ENCODE results near the gene PCP4L1.

GRCh38 chr1:161260376-161261260 lies 2.1 kb downstream of the PCP4L1 start:
- TF ChIP-seq, protein P1, sequence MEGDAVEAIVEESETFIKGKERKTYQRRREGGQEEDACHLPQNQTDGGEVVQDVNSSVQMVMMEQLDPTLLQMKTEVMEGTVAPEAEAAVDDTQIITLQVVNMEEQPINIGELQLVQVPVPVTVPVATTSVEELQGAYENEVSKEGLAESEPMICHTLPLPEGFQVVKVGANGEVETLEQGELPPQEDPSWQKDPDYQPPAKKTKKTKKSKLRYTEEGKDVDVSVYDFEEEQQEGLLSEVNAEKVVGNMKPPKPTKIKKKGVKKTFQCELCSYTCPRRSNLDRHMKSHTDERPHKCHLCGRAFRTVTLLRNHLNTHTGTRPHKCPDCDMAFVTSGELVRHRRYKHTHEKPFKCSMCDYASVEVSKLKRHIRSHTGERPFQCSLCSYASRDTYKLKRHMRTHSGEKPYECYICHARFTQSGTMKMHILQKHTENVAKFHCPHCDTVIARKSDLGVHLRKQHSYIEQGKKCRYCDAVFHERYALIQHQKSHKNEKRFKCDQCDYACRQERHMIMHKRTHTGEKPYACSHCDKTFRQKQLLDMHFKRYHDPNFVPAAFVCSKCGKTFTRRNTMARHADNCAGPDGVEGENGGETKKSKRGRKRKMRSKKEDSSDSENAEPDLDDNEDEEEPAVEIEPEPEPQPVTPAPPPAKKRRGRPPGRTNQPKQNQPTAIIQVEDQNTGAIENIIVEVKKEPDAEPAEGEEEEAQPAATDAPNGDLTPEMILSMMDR (IDR thresholded peaks at IDR 0.05; ENCODE audit: low read length): no peak
- TF ChIP-seq EZH2 (optimal IDR thresholded peaks at IDR 0.05; ENCODE audit: low read depth, low read length): no peak

Measured in MM.1S (cell line).